Endothelial cell of umbilical vein (primary cell): ENCODE measurements around the gene ALG12.

ENCODE experiments used
- MAX ChIP-seq: IDR thresholded peaks from 2 replicates; pipeline ENCODE4 v1.6.1; 2011; ENCODE audit not compliant: insufficient read depth, insufficient read length
- TF ChIP-seq, protein P1 (sequence below), 2 donors: IDR thresholded peaks; 1 replicate in 1 of 2; 2 replicates in 1 of 2; pipeline ENCODE4 v1.5.1; 2011; ENCODE audit warnings: low read length in 2 of 2, mild to moderate bottlenecking in 2 of 2, moderate library complexity in 2 of 2, control low read depth in 1 of 2, inconsistent platforms in 1 of 2, low read depth in 1 of 2; ENCODE audit not compliant: insufficient read depth in 1 of 2; ENCODE audit errors: extremely low read depth in 1 of 2

GRCh38 chr22:49950396-49950994, 32.3 kb upstream of the ALG12 start:
- TF ChIP-seq, protein P1, sequence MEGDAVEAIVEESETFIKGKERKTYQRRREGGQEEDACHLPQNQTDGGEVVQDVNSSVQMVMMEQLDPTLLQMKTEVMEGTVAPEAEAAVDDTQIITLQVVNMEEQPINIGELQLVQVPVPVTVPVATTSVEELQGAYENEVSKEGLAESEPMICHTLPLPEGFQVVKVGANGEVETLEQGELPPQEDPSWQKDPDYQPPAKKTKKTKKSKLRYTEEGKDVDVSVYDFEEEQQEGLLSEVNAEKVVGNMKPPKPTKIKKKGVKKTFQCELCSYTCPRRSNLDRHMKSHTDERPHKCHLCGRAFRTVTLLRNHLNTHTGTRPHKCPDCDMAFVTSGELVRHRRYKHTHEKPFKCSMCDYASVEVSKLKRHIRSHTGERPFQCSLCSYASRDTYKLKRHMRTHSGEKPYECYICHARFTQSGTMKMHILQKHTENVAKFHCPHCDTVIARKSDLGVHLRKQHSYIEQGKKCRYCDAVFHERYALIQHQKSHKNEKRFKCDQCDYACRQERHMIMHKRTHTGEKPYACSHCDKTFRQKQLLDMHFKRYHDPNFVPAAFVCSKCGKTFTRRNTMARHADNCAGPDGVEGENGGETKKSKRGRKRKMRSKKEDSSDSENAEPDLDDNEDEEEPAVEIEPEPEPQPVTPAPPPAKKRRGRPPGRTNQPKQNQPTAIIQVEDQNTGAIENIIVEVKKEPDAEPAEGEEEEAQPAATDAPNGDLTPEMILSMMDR (IDR thresholded peaks at IDR 0.05; ENCODE audit: extremely low read depth in 1 of 2, insufficient read depth in 1 of 2, low read depth in 1 of 2, low read length in 2 of 2) = no peak
- no peak for TF ChIP-seq MAX
